Keratinocyte (primary cell): Measurements from ENCODE around the gene GP9. TPM values are rescaled to one million over a fixed set of nuclear protein-coding genes. Genes with fewer than 3 reads are reported as not detected.

Experiments used
- DNase-seq: peaks from one replicate; pipeline ENCODE4 v3.0.0-alpha.2; 2011; ENCODE audit warnings: low read depth, missing footprints, low spot score
- FAIRE-seq: peaks from 2 replicates; lab custom pipeline; 2011; peaks lifted over from hg19 to GRCh38; lab: Jason Lieb, UNC
- H2AFZ ChIP-seq: 2 replicates; pipeline ENCODE4 v1.6.0; 2012; ENCODE audit warnings: low read length, control low read depth, inconsistent platforms; ENCODE audit not compliant: control insufficient read depth
- H3K27ac ChIP-seq: 2 replicates; pipeline ENCODE4 v1.5.1; 2011; ENCODE audit warnings: low read length; ENCODE audit not compliant: control insufficient read depth, insufficient read depth
- H3K27me3 ChIP-seq: 3 replicates; pipeline ENCODE4 v1.6.0; 2011; ENCODE audit warnings: low read length; ENCODE audit not compliant: control insufficient read depth, insufficient read depth; ENCODE audit errors: extremely low read depth
- H3K36me3 ChIP-seq, 2 experiments: 2 replicates in 1 of 2; 3 replicates in 1 of 2; pipeline ENCODE4 v1.5.1; 2011; ENCODE audit warnings: low read length in 2 of 2, mild to moderate bottlenecking in 1 of 2; ENCODE audit not compliant: control insufficient read depth in 2 of 2, insufficient read depth in 2 of 2; ENCODE audit errors: extremely low read depth in 1 of 2
- H3K4me1 ChIP-seq: 3 replicates; pipeline ENCODE4 v1.5.1; 2011; ENCODE audit warnings: low read length; ENCODE audit not compliant: control insufficient read depth, insufficient read depth; ENCODE audit errors: extremely low read depth
- H3K4me2 ChIP-seq: 3 replicates; pipeline ENCODE4 v1.6.0; 2011; ENCODE audit warnings: low read depth, low read length; ENCODE audit not compliant: control insufficient read depth, insufficient read depth; ENCODE audit errors: extremely low read depth
- H3K4me3 ChIP-seq, 3 experiments: fragments of 200-600 bp in 1 of 3; sonication (generic) in 1 of 3; 2 replicates in 2 of 3; 3 replicates in 1 of 3; pipeline ENCODE4 v1.5.1; 2011 to 2016; ENCODE audit warnings: low read length in 3 of 3, mild to moderate bottlenecking in 3 of 3, control low read depth in 2 of 3, inconsistent platforms in 1 of 3, low read depth in 1 of 3, mixed read lengths in 1 of 3, mixed run types in 1 of 3, moderate library complexity in 1 of 3; ENCODE audit not compliant: control insufficient read depth in 2 of 3, insufficient read depth in 2 of 3; ENCODE audit errors: extremely low read depth in 1 of 3
- H3K79me2 ChIP-seq: 2 replicates; pipeline ENCODE4 v1.6.0; 2012; ENCODE audit warnings: low read length; ENCODE audit not compliant: control insufficient read depth, insufficient read depth
- H3K9ac ChIP-seq: 3 replicates; pipeline ENCODE4 v1.6.0; 2011; ENCODE audit warnings: low read length; ENCODE audit not compliant: control insufficient read depth, insufficient read depth; ENCODE audit errors: extremely low read depth
- H3K9me1 ChIP-seq: 3 replicates; pipeline ENCODE4 v1.6.0; 2011; ENCODE audit warnings: low read length; ENCODE audit not compliant: control insufficient read depth, insufficient read depth; ENCODE audit errors: extremely low read depth
- H3K9me3 ChIP-seq: 2 replicates; pipeline ENCODE4 v1.5.1; 2012; ENCODE audit warnings: low read depth, low read length; ENCODE audit not compliant: control insufficient read depth
- H4K20me1 ChIP-seq: 3 replicates; pipeline ENCODE4 v1.6.0; 2011; ENCODE audit warnings: low read length; ENCODE audit not compliant: control insufficient read depth, insufficient read depth; ENCODE audit errors: extremely low read depth
- EZH2 ChIP-seq: IDR thresholded peaks from one replicate; pipeline ENCODE4 v1.6.1; 2012; ENCODE audit warnings: inconsistent platforms, mild to moderate bottlenecking, low read length, moderate library complexity
- dilution Hi-C: fragments of 300-500 bp; cut with MboI; formaldehyde crosslinking; loops from one replicate; pipeline ENCODE4 v1.7.0; 2020; ENCODE audit warnings: low sequenced_read_pairs; ENCODE audit not compliant: extremely low pct_ligation_motif_present
- polyA plus RNA-seq, 5 experiments: library from polyadenylated mRNA; depleted of rRNA in 3 of 5; stranded (reverse) in 3 of 5; stranded (forward) in 1 of 5; unstranded in 1 of 5; fragments of >200 nt; gene quantifications; 1 replicate in 1 of 5; 2 replicates in 3 of 5; 3 replicates in 1 of 5; pipeline versions ENCODE4 v1.2.1 to v1.2.3, GENCODE V29; 2011 to 2012; ENCODE audit warnings: missing spikeins in 2 of 5, low read depth in 1 of 5, low replicate concordance in 1 of 5
- TF ChIP-seq, protein P1 (sequence below), 3 experiments: IDR thresholded peaks in 1 of 3; conservative IDR thresholded peaks in 1 of 3; optimal IDR thresholded peaks in 1 of 3; 2 replicates in 2 of 3; 3 replicates in 1 of 3; pipeline versions ENCODE3 to v1.5.1; 2011; ENCODE audit warnings: low read length in 3 of 3, mild to moderate bottlenecking in 3 of 3, moderate library complexity in 2 of 3, control low read depth in 1 of 3, inconsistent platforms in 1 of 3; ENCODE audit not compliant: insufficient read depth in 2 of 3; ENCODE audit errors: extremely low read depth in 1 of 3

Gene GP9
- polyA plus RNA-seq, 1 donor (not counting 4 experiments of a cell fraction or from before 2014, with no cell fraction given) = not detected

GRCh38 chr3:129050556-129051295 lies 9.9 kb upstream of the GP9 start:
- H3K27ac ChIP-seq = no peak overlapping the region
- no peak overlapping the region for H2AFZ ChIP-seq
- H3K9ac ChIP-seq = no peak overlapping the region
- no peak overlapping the region for H3K4me3 ChIP-seq
- DNase-seq = no peak
- H3K9me1 ChIP-seq = no peaks in the 10 kb centered on the region
- peaks cover 25% of the 10 kb centered on the region for H3K27me3 ChIP-seq
- no peaks in the 10 kb centered on the region for H3K36me3 ChIP-seq
- TF ChIP-seq EZH2 = no peak
- TF ChIP-seq, protein P1, sequence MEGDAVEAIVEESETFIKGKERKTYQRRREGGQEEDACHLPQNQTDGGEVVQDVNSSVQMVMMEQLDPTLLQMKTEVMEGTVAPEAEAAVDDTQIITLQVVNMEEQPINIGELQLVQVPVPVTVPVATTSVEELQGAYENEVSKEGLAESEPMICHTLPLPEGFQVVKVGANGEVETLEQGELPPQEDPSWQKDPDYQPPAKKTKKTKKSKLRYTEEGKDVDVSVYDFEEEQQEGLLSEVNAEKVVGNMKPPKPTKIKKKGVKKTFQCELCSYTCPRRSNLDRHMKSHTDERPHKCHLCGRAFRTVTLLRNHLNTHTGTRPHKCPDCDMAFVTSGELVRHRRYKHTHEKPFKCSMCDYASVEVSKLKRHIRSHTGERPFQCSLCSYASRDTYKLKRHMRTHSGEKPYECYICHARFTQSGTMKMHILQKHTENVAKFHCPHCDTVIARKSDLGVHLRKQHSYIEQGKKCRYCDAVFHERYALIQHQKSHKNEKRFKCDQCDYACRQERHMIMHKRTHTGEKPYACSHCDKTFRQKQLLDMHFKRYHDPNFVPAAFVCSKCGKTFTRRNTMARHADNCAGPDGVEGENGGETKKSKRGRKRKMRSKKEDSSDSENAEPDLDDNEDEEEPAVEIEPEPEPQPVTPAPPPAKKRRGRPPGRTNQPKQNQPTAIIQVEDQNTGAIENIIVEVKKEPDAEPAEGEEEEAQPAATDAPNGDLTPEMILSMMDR (optimal IDR thresholded peaks at IDR 0.05 in 1 of 3, IDR thresholded peaks at IDR 0.05 in 1 of 3, conservative IDR thresholded peaks at IDR 0.05 in 1 of 3; ENCODE audit: extremely low read depth in 1 of 3, insufficient read depth in 2 of 3, low read length in 3 of 3) = no peak
- no peaks in the 10 kb centered on the region for H4K20me1 ChIP-seq
- FAIRE-seq = no peak
- H3K4me1 ChIP-seq = no peaks in the 10 kb centered on the region
- H3K9me3 ChIP-seq = no peaks in the 10 kb centered on the region
- dilution Hi-C loops = no loop called here
- H3K4me2 ChIP-seq = no peak overlapping the region
- no peaks in the 10 kb centered on the region for H3K79me2 ChIP-seq

GRCh38 chr3:129051871-129052340 lies 8.7 kb upstream of the GP9 start:
- H3K79me2 ChIP-seq = no peaks in the 10 kb centered on the region
- no peaks in the 10 kb centered on the region for H3K9me1 ChIP-seq
- FAIRE-seq (no peak), DNase-seq (no peak)
- dilution Hi-C loops = no loop called here
- no peaks in the 10 kb centered on the region for H4K20me1 ChIP-seq
- no peaks in the 10 kb centered on the region for H3K9me3 ChIP-seq
- H2AFZ ChIP-seq = no peak overlapping the region
- H3K4me3 ChIP-seq = no peak overlapping the region
- H3K4me2 ChIP-seq = no peak overlapping the region
- no peaks in the 10 kb centered on the region for H3K4me1 ChIP-seq
- TF ChIP-seq, protein P1 (optimal IDR thresholded peaks at IDR 0.05 in 1 of 3, IDR thresholded peaks at IDR 0.05 in 1 of 3, conservative IDR thresholded peaks at IDR 0.05 in 1 of 3; ENCODE audit: extremely low read depth in 1 of 3, insufficient read depth in 2 of 3, low read length in 3 of 3) = no peak
- TF ChIP-seq EZH2 = no peak
- no peak overlapping the region for H3K9ac ChIP-seq
- peaks cover 17% of the 10 kb centered on the region for H3K27me3 ChIP-seq
- H3K36me3 ChIP-seq = no peaks in the 10 kb centered on the region
- no peak overlapping the region for H3K27ac ChIP-seq
